ENCODE data around the gene RNF186. TPM values are rescaled to one million over a fixed set of nuclear protein-coding genes. Genes with fewer than 3 reads are reported as not detected.
"Not testable (repeated sequence)": the region's sequence is repeated elsewhere in the genome, so short reads cannot be mapped to it uniquely, and the experiment has no call there.

RNF186 gene
- 0.05 TPM in 1 of 2 replicates, not detected in the other for total RNA-seq

GRCh38 chr1:19814681-19815503 lies at the start of gene RNF186:
TSS of gene RNF186 (minus strand) at chr1:19815283. CDS start at chr1:19815101, 182 bp downstream.
- peak; percentile 83 for DNase-seq (ENCODE audit: low read depth)

- DNase-seq (ENCODE audit: low read depth) = no peak
Observed at GRCh38 chr1:19864570-19865160, 49.6 kb upstream of the RNF186 start.

- no peak for DNase-seq (ENCODE audit: low read depth)
Observed at GRCh38 chr1:19862944-19863343, 47.9 kb upstream of the RNF186 start.

- DNase-seq (ENCODE audit: low read depth) = no peak
Observed at GRCh38 chr1:19861842-19862530, 46.9 kb upstream of the RNF186 start.

DNA sequence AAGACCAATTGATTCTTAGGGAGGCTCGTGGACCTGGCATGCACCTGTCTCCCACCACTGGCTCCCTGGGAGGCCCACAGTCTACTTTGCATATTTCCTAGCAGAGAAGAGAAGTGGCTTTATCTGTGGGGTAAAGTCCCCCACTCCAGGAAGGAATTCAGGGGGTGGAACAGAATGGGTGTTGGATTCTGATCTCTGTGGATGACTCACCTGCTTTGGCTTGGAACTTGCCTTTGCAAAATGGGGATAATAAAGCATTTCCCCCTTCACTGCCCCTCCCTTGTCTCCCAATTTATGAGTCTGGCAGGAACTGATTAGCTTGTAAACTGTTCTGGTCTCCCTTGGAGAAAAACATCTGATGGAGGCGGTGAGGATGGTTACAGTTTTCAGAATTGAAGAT lies 46.0 kb upstream of the RNF186 start:
- peak; percentile 84 for DNase-seq (ENCODE audit: low read depth)

DNA sequence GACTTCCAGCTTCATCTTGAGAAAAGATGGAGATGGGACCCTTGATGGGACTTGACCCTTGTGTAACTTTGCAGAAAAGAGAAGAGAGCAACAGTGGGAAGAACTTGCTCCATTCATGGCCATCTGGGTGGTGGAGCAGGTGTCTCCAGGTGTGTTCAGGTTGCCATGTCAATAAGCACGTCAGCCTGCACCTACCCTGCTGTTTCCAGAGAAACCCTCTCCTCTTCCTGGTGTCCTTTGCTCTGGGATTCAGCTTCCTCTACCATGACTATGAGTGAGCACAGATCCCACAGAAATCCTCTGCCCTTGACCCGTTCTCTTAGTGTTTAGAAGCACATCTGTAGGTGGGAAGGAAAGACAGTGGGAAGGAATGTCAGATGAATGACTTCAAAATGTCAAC lies 45.3 kb upstream of the RNF186 start:
- no peak for DNase-seq (ENCODE audit: low read depth)

GRCh38 chr1:19859876-19860275 lies 44.8 kb upstream of the RNF186 start:
- no peak for DNase-seq (ENCODE audit: low read depth)

DNA sequence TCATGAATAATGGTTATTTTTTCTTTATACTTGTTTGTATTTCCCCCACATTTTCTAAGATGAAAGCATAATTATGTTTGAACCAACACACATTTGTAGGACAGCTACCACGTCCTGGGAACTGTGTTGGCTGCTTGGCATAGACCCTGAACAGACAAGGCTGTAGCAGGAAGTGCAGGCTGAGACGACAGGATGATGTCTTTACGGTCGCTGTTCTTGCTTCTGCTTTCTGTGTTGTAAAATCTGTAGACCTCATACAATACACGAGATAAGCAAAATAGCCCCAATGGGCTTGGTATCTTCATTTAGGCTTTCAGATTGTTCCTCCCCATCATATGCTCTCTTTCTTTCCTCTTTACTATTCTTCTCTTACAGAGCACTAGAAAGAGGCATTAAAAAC lies 43.8 kb upstream of the RNF186 start:
- no peak for DNase-seq (ENCODE audit: low read depth)

GRCh38 chr1:19854866-19855265 lies 39.8 kb upstream of the RNF186 start:
- no peak for DNase-seq (ENCODE audit: low read depth)

- DNase-seq (ENCODE audit: low read depth) = peak; percentile 15
Observed at GRCh38 chr1:19852036-19852435, 37.0 kb upstream of the RNF186 start.

GRCh38 chr1:19850214-19850613 lies 35.1 kb upstream of the RNF186 start:
- no peak for DNase-seq (ENCODE audit: low read depth)

DNA sequence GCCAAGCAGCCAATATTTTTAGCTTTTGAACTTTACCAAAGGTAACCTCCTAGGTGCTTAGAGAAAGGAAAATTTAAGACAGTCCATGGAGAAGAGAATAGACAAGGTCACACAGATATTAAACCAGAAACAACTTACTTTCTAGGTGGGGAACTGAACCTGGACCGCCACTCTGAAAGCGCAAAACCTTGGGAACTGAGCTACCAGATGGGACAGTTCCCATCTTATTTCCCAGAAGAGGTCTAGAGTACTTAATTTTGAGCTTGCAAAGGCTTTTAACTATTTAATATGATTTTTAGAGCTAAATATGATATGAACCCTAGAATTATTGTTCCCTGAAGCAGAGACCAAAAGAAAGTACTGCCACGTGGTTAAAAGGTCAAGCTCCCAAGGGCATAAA lies 34.2 kb upstream of the RNF186 start:
- not testable (repeated sequence) for DNase-seq (ENCODE audit: low read depth)

GRCh38 chr1:19847334-19847733 lies 32.3 kb upstream of the RNF186 start:
- DNase-seq (ENCODE audit: low read depth) = not testable (repeated sequence)

- no peak for DNase-seq (ENCODE audit: low read depth)
Observed at GRCh38 chr1:19846338-19846737, 31.3 kb upstream of the RNF186 start.

GRCh38 chr1:19845555-19845954 lies 30.5 kb upstream of the RNF186 start:
- DNase-seq (ENCODE audit: low read depth) = no peak

- DNase-seq (ENCODE audit: low read depth) = peak; percentile 52
Observed at GRCh38 chr1:19844731-19845495, 29.8 kb upstream of the RNF186 start.

DNA sequence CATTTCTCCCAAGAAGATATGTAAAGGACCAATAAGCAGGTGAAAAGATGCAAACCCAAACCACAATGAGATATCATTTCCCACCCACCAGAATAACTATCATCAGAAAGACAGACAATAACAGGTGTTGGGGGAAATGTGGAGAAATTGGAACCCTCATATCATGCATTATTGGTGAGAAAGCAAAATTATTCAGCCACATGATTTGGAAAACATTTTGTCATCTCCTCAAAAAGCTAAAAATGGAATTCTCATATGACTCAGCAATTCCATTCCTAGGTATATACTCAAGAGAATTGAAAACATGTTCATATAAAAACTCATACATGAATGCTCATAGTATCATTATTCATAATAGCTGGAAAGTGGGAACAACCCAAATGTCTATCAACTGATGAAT lies 25.1 kb upstream of the RNF186 start:
- no peak for DNase-seq (ENCODE audit: low read depth)

GRCh38 chr1:19837866-19838265 lies 22.8 kb upstream of the RNF186 start:
- DNase-seq (ENCODE audit: low read depth) = no peak

GRCh38 chr1:19835578-19835977 lies 20.5 kb upstream of the RNF186 start:
- DNase-seq (ENCODE audit: low read depth) = no peak

- peak; percentile 28 for DNase-seq (ENCODE audit: low read depth)
Observed at GRCh38 chr1:19831441-19831840, 16.4 kb upstream of the RNF186 start.

- DNase-seq (ENCODE audit: low read depth) = peak; percentile 60
Observed at GRCh38 chr1:19828546-19828945, 13.5 kb upstream of the RNF186 start.

- no peak for DNase-seq (ENCODE audit: low read depth)
Observed at GRCh38 chr1:19825298-19825697, 10.2 kb upstream of the RNF186 start.

Measured in renal cortical epithelial cell (primary cell).